Natural killer cell (primary cell): ENCODE measurements around the gene ST3GAL3. TPM values are rescaled to one million over a fixed set of nuclear protein-coding genes. Genes with fewer than 3 reads are reported as not detected.
A peak's percentile ranks its signal among the peaks of the same experiment; 100 is the strongest.

ENCODE experiments used
- ATAC-seq, 3 donors: fragments of 150-1000 bp in 2 of 3; fragments of 200-7000 bp in 1 of 3; cut with Tn5 transposase; 1 replicate in 1 of 3; 2 replicates in 2 of 3; pipeline ENCODE4 v1.10.0; 2021; ENCODE audit warnings: mild to moderate bottlenecking in 2 of 3, moderate library complexity in 2 of 3
- DNase-seq, 2 donors: peaks; one replicate each; pipeline versions ENCODE4 v3.0.0 to v3.0.0-alpha.2; 2013 to 2021; ENCODE audit warnings: mixed read lengths in 1 of 2
- H3K27ac ChIP-seq: one replicate; pipeline ENCODE4 v1.5.1; 2013; ENCODE audit warnings: mild to moderate bottlenecking, low read length
- H3K27me3 ChIP-seq: one replicate; pipeline ENCODE4 v1.6.1; 2013; ENCODE audit warnings: low read length; ENCODE audit not compliant: control insufficient read depth, insufficient read depth
- H3K36me3 ChIP-seq: one replicate; pipeline ENCODE4 v1.6.1; 2013; ENCODE audit warnings: low read length; ENCODE audit not compliant: control insufficient read depth, insufficient read depth
- H3K4me1 ChIP-seq: one replicate; pipeline ENCODE4 v1.6.1; 2013; ENCODE audit warnings: low read length; ENCODE audit not compliant: control insufficient read depth, insufficient read depth
- H3K4me3 ChIP-seq: one replicate; pipeline ENCODE4 v1.5.1; 2013; ENCODE audit warnings: low read length
- H3K9me3 ChIP-seq: one replicate; pipeline ENCODE4 v1.6.1; 2013; ENCODE audit warnings: low read length; ENCODE audit not compliant: control insufficient read depth, insufficient read depth
- H3K27ac Mint-ChIP-seq, 2 donors: one replicate each; pipeline ENCODE4 v1.8.0; 2022; ENCODE audit warnings: mild to moderate bottlenecking in 2 of 2, mixed read lengths in 2 of 2, moderate library complexity in 1 of 2
- H3K27me3 Mint-ChIP-seq, 2 donors: one replicate each; pipeline ENCODE4 v1.8.0; 2022; ENCODE audit warnings: low read depth in 2 of 2, mixed read lengths in 2 of 2
- H3K36me3 Mint-ChIP-seq: one replicate; pipeline ENCODE4 v1.8.0; 2022; ENCODE audit warnings: mixed read lengths
- H3K4me1 Mint-ChIP-seq, 2 donors: one replicate each; pipeline ENCODE4 v1.8.0; 2022; ENCODE audit warnings: mixed read lengths in 2 of 2
- H3K4me3 Mint-ChIP-seq: one replicate; pipeline ENCODE4 v1.8.0; 2022; ENCODE audit warnings: mild to moderate bottlenecking, moderate library complexity, mixed read lengths
- H3K9me3 Mint-ChIP-seq, 2 donors: one replicate each; pipeline ENCODE4 v1.8.0; 2022; ENCODE audit warnings: mixed read lengths in 2 of 2
- CTCF ChIP-seq: fragments of 200-600 bp; IDR thresholded peaks from one replicate; pipeline ENCODE4 v1.8.0; 2022; ENCODE audit warnings: antibody characterized with exemption
- WGBS: methylation state at CpG from one replicate; pipeline ENCODE4 v1.1.7; 2013; ENCODE audit warnings: missing lambda C conversion rate; ENCODE audit not compliant: insufficient coverage; 5-methylcytosine and 5-hydroxymethylcytosine counted together
- intact Hi-C: fragments of 100-400 bp; cut with micrococcal nuclease; formaldehyde crosslinking; loops from one replicate; pipeline ENCODE4 v1.14.2; 2022
- total RNA-seq, 4 donors: library from RNA; stranded (reverse); fragments of 120-200 nt in 1 of 4; gene quantifications; one replicate each; pipeline versions ENCODE4 v1.2.3 to v1.2.4, GENCODE V29; 2013 to 2022

The ST3GAL3 gene
- total RNA-seq, 3 donors from 2014 or later (not counting 1 experiment from before 2014, with no cell fraction given): 22.2 to 27.3 (median 22.3) TPM

- Mint-ChIP-seq H3K4me1 (peaks cover 49 to 69% of the 10 kb centered on the region in 2 donors), H3K9me3 (no peaks in the 10 kb centered on the region), H3K4me3 (peak overlapping the region; percentile 97), H3K27me3 (no peaks in the 10 kb centered on the region), H3K27ac (peak overlapping the region; percentile 91 to 92), H3K36me3 (peaks cover 9% of the 10 kb centered on the region)
- WGBS: 0% methylated on average over 31 of the region's 34 CpGs
- Histone ChIP-seq H3K4me1 (peaks cover 57% of the 10 kb centered on the region), H3K36me3 (peaks cover 21% of the 10 kb centered on the region), H3K27me3 (no peaks in the 10 kb centered on the region), H3K27ac (peak overlapping the region; percentile 92), H3K4me3 (peak overlapping the region; percentile 96), H3K9me3 (no peaks in the 10 kb centered on the region)
- ATAC-seq: peak in 1 of 3 donors; percentile 21
- DNase-seq: peak in 1 of 2 donors; percentile 75
- no peak for TF ChIP-seq CTCF
- intact Hi-C loops: no loop called here
Observed at GRCh38 chr1:43975249-43975961, 268.1 kb downstream of the ST3GAL3 start.

- WGBS: 84% methylated on average over 4 of the region's 4 CpGs
- no peak for TF ChIP-seq CTCF
- Histone ChIP-seq H3K27me3 (no peaks in the 10 kb centered on the region), H3K4me3 (peak overlapping the region; percentile 96), H3K4me1 (peaks cover 51% of the 10 kb centered on the region), H3K9me3 (no peaks in the 10 kb centered on the region), H3K27ac (no peak overlapping the region), H3K36me3 (peaks cover 21% of the 10 kb centered on the region)
- intact Hi-C loops: no loop called here
- H3K27ac Mint-ChIP-seq: peak overlapping the region; percentile 91 to 92
- ATAC-seq (no peak), DNase-seq (no peak)
- no peaks in the 10 kb centered on the region for H3K27me3 Mint-ChIP-seq
- H3K36me3 Mint-ChIP-seq: peaks cover 9% of the 10 kb centered on the region
- H3K4me1 Mint-ChIP-seq: peaks cover 42 to 68% of the 10 kb centered on the region in 2 donors
- peak overlapping the region; percentile 97 for H3K4me3 Mint-ChIP-seq
- H3K9me3 Mint-ChIP-seq: no peaks in the 10 kb centered on the region
Observed at GRCh38 chr1:43976045-43976444, 268.7 kb downstream of the ST3GAL3 start.

- H3K4me3 ChIP-seq: no peak overlapping the region
- no peaks in the 10 kb centered on the region for H3K9me3 ChIP-seq
- Mint-ChIP-seq H3K27ac (peak overlapping the region in 1 of 2 donors; percentile 91), H3K27me3 (no peaks in the 10 kb centered on the region), H3K4me3 (peak overlapping the region; percentile 56), H3K9me3 (no peaks in the 10 kb centered on the region), H3K4me1 (peaks cover 41 to 66% of the 10 kb centered on the region in 2 donors), H3K36me3 (peaks cover 9% of the 10 kb centered on the region)
- no peaks in the 10 kb centered on the region for H3K27me3 ChIP-seq
- 97% methylated on average over 8 of the region's 8 CpGs for WGBS
- H3K36me3 ChIP-seq: peaks cover 21% of the 10 kb centered on the region
- H3K27ac ChIP-seq: no peak overlapping the region
- DNase-seq (no peak), ATAC-seq (no peak)
- no peak for TF ChIP-seq CTCF
- intact Hi-C loops: no loop called here
- peaks cover 49% of the 10 kb centered on the region for H3K4me1 ChIP-seq
Observed at GRCh38 chr1:43976890-43977289, 269.6 kb downstream of the ST3GAL3 start.
